GM11168 (cell line): ENCODE measurements around the gene CYB5R2.

Source experiments
- in situ Hi-C: fragments of 300-500 bp; cut with MboI; formaldehyde crosslinking; loops from one replicate; pipeline ENCODE4 v1.12.0; 2022; ENCODE audit warnings: low sequenced_read_pairs; ENCODE audit not compliant: unreplicated experiment

CYB5R2 gene

DNA sequence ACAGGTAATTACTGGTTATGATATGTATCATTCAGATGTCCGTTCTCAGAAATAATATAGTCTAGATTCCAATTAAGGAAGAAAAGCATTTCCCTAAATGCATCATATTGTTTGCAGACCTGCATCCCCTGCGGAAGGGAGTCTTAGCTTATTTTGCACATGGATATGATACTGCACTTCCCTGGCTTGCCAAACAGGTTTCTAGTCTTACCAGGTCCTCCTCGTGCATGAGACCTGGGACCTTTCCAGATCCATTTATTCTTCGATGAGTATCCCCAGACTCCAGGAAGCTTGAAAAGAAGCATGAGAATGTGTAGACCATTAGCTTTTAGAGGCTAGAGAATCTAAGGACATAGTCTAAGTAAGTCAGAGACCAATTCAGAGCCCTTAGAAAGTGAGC lies 30.6 kb downstream of the CYB5R2 start:
- in situ Hi-C loops = no loop called here

- in situ Hi-C loops = no loop called here
Measured at GRCh38 chr11:7640816-7641215, 32.5 kb downstream of the CYB5R2 start.

- in situ Hi-C loops = no loop called here
Measured at GRCh38 chr11:7639643-7640025, 33.7 kb downstream of the CYB5R2 start.

DNA sequence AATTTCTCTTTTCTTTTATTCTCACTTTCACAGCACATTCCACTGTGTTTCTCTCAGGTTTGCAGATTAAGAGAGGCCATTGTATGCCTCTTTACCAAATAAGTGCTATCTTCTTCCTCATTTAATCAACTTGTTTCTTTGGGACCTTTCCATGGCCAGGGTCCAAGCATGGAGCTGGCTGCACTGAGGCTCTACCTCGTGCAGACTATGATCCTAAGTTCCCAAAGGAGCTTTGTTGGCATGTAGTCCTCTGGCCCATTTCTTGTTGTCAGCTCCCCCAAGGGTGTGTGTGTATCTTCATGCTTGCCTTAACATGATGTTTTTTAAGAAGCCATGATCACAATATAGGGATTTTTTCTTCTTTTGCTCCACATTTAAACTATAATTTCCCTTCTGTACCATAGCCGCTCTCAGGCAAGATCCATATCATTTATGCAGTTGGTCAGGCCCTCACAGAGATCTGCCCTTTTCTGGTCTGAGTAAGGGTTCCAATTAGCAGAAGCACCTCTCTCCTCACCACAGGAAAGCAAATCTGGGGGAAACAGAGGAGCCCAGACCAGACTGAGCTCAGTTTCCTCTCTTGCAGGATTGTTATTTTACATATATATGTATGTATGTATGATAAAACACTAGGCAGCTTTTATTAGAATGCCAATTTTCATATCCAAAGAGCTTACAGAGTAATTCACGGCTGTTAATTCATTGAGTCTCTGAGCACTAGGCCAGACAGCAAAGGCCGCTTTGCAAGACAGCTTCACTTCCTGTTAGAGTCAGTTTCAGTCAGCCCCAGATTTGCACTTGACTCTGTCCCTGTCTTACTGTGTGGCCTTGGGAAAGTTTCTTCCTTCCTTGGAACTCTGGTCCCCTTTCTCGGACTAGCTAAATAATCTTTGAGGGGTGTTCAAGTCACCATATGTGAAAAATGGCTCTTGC lies 34.3 kb downstream of the CYB5R2 start:
- in situ Hi-C loops = no loop called here

DNA sequence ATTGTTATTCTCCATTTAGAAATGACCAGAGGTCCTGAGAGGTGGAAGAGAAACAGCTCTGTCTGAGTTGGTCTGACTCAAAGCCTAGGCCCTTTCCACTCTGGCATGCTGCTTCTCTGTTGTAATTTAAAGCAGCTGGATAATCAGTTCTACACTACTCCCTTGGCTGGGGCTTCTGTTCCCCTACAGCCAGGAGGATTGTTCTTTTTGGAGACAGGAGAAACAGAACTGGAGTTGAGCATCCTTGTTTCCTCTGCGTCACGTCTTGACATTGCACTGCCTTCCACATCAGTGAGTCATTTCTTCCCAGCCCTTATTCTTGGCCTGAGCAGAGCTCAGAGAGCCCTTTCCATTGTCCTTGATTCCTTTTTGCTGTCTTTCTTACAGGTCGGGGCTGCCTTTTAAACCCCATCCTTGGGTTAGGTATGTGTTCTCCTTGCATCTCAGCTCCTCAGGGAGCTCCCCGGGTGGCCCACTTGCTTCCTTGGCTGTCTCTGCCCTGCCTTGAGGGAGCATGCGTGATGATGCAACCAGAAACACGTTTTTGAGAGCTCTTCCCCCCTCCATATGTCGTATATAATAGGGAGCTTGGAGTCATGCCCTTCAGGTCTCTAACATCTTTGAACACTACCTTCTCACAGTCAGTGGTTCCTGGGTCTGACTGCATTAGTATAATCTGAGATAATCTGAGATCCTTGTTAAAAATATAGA lies 35.7 kb downstream of the CYB5R2 start:
- in situ Hi-C loops = no loop called here

DNA sequence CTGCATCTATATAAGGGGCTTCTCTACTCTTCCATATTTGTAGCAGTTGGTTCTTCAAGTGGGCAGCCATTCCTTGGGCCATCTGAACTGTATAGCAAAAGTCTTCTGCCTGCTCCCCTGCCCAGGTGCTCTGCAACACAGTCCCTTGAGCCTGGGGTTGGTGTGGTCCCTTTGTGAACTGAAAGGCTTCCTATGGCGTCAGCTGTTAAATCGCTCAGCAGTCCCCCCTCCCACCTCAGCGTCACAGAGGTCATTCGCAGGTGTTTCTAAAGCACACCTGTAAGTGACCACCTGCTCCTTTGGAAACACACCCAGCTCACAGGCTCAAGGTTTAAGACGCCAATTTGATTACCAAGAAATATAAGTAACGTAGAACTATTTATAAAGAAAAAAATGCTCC lies 37.0 kb downstream of the CYB5R2 start:
- in situ Hi-C loops = no loop called here

GRCh38 chr11:7635708-7636107 lies 37.6 kb downstream of the CYB5R2 start:
- in situ Hi-C loops = no loop called here

DNA sequence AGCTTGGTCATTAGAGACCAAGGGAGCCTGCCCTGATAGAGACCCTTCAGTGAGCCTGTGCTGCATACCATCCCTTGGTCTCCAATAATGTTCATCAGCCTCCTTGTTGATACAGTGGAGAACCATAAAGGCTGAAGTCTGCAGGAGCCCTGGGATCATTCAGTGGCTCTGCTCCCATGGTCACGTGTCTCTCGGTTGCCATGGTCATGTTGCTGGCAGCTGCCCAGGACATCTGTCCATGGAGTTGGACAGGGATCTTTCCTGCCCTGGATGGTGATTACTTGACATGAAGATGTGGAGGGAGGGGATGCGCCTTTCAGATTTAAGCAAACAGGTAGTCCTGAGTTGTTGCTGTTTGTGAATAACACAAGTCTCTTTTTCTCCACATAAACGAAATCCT lies 38.2 kb downstream of the CYB5R2 start:
- in situ Hi-C loops = no loop called here

DNA sequence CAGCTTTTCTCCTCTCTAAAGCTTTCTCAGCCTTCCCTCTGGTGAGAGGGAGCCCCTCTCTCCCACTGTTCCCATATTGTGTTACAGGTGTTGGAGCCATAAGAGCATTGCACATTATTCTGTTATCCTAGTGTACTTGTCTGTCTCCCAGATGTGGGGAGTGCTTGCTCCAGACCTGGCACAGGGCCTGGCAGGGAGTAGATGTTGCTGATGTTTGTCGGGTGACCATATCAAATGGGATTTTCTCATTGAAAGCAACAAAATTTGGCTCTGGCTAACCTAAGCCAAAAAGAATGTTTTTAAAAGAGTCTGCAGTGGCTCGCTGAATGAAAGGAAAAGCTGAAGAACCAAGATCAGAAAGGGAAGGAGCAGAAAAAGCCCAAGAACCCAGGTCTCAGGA lies 41.1 kb downstream of the CYB5R2 start:
- in situ Hi-C loops = no loop called here

DNA sequence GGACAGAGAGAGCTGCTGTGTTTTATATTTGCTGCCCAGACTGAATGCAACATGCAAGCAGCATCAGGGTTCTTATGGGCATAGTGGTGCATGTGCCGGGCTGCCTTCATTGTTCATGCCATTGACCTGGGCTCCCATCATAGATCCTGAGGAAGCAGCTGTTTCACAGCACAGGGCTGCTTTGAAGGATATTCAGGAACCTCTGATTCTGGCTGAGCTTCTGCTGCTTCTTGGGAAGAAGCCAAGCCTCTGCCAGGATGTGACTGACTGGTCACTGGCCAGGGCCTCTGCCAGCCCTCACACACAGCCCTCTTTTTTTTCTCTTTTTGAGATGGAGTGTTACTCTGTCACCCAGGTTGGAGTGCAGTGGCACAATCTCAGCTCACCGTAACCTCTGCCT lies 43.3 kb downstream of the CYB5R2 start:
- in situ Hi-C loops = no loop called here

DNA sequence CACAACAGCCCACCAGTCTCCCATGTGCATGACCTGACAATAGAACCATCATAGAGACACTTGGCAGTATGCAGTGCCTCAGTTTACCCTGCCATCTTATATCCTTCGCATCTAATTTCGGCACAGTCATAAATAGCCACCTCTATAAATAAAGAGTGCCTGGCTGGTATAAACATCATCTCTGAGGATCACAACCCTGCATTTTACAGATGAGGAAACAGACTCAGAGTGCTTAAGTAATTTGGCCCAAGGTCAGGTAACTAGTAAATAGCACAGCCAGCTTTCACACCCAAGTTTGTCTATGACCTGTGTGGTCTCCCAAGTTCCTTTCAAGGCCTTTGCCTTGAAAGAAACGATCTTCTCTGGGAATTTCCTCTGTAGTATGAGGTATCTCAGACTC lies 44.6 kb downstream of the CYB5R2 start:
- in situ Hi-C loops = no loop called here

GRCh38 chr11:7622721-7623120 lies 50.6 kb downstream of the CYB5R2 start:
- in situ Hi-C loops = no loop called here

- in situ Hi-C loops = no loop called here
Measured at GRCh38 chr11:7621554-7621953, 51.7 kb downstream of the CYB5R2 start.

DNA sequence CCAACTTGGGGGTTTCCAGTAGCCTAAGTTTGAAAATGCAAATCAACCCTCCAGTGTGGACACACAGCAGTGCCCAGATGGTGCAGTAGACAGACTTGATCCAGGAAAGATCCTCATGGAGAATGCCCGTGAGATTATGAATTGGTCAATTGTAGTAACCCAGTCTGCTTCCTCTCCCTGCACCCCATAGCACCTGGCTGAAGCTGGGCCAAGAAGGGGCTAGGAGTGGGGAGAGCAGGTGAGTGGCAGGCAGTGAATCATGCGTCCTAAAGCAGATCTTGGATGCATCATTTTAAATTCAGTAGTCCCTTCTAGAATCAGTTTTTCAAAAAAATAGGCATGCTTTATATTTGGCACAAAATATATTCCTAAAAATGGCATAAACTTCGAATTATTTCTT lies 52.2 kb downstream of the CYB5R2 start:
- in situ Hi-C loops = no loop called here

- in situ Hi-C loops = no loop called here
Measured at GRCh38 chr11:7619322-7619721, 54.0 kb downstream of the CYB5R2 start.

- in situ Hi-C loops = no loop called here
Measured at GRCh38 chr11:7617032-7617431, 56.3 kb downstream of the CYB5R2 start.
